ENCODE results near the gene AHNAK. TPM values are rescaled to one million over a fixed set of nuclear protein-coding genes. Genes with fewer than 3 reads are reported as not detected.
A peak's percentile ranks its signal among the peaks of the same experiment; 100 is the strongest.
"Not testable (repeated sequence)": the region's sequence is repeated elsewhere in the genome, so short reads cannot be mapped to it uniquely, and the experiment has no call there.

Gene AHNAK
- total RNA-seq, 1 donor = 474 TPM

- no peak overlapping the region for H3K4me3 ChIP-seq (ENCODE audit: low read depth, low read length)
- no peak for TF ChIP-seq CTCF (IDR thresholded peaks at IDR 0.05; ENCODE audit: insufficient read depth, low read depth, low read length)
- DNase-seq (ENCODE audit: low read depth) = no peak
Observed at GRCh38 chr11:62502030-62502730, 44.4 kb downstream of the AHNAK start.

- H3K4me3 ChIP-seq (ENCODE audit: low read depth, low read length) = no peak overlapping the region
- TF ChIP-seq CTCF (IDR thresholded peaks at IDR 0.05; ENCODE audit: insufficient read depth, low read depth, low read length) = no peak
- no peak for DNase-seq (ENCODE audit: low read depth)
Observed at GRCh38 chr11:62501432-62501891, 45.1 kb downstream of the AHNAK start.

- DNase-seq (ENCODE audit: low read depth) = no peak
- no peak for TF ChIP-seq CTCF (IDR thresholded peaks at IDR 0.05; ENCODE audit: insufficient read depth, low read depth, low read length)
Observed at GRCh38 chr11:62500650-62501030, 46.0 kb downstream of the AHNAK start.

GRCh38 chr11:62499944-62500649 lies 46.5 kb downstream of the AHNAK start:
- no peak for DNase-seq (ENCODE audit: low read depth)
- no peak overlapping the region for H3K4me3 ChIP-seq (ENCODE audit: low read depth, low read length)
- TF ChIP-seq CTCF (IDR thresholded peaks at IDR 0.05; ENCODE audit: insufficient read depth, low read depth, low read length) = no peak

More at GRCh38 chr11:62500650-62501030, 46.0 kb downstream of the AHNAK start:
- no peak overlapping the region for H3K4me3 ChIP-seq (ENCODE audit: low read depth, low read length)

GRCh38 chr11:62499311-62499943 lies 47.2 kb downstream of the AHNAK start:
- DNase-seq (ENCODE audit: low read depth) = peak; percentile 28
- H3K4me3 ChIP-seq (ENCODE audit: low read depth, low read length) = not testable (repeated sequence)

GRCh38 chr11:62498492-62499286 lies 47.9 kb downstream of the AHNAK start:
- H3K4me3 ChIP-seq (ENCODE audit: low read depth, low read length) = no peak overlapping the region
- no peak for TF ChIP-seq CTCF (IDR thresholded peaks at IDR 0.05; ENCODE audit: insufficient read depth, low read depth, low read length)

More at GRCh38 chr11:62498492-62499286, 47.9 kb downstream of the AHNAK start:
- no peak for DNase-seq (ENCODE audit: low read depth)
